Endothelial cell of umbilical vein (primary cell): ENCODE results near the gene CREB3.

Experiments
- EZH2 ChIP-seq: IDR thresholded peaks from 2 replicates; pipeline ENCODE4 v1.6.1; 2012; ENCODE audit warnings: borderline replicate concordance, low read depth, mild to moderate bottlenecking, moderate library complexity, low read length, inconsistent platforms; ENCODE audit not compliant: severe bottlenecking
- MYC ChIP-seq: IDR thresholded peaks from one replicate; pipeline ENCODE4 v1.6.1; 2011; ENCODE audit warnings: mild to moderate bottlenecking, low read depth, low read length
- POLR2AphosphoS5 ChIP-seq: IDR thresholded peaks from 2 replicates; pipeline ENCODE4 v1.6.1; 2012; ENCODE audit warnings: low read depth, mild to moderate bottlenecking, control low read depth, low read length, moderate library complexity; ENCODE audit not compliant: insufficient read depth
- TF ChIP-seq, protein P1 (sequence below), 2 donors: IDR thresholded peaks; 1 replicate in 1 of 2; 2 replicates in 1 of 2; pipeline ENCODE4 v1.5.1; 2011; ENCODE audit warnings: low read length in 2 of 2, mild to moderate bottlenecking in 2 of 2, moderate library complexity in 2 of 2, control low read depth in 1 of 2, inconsistent platforms in 1 of 2, low read depth in 1 of 2; ENCODE audit not compliant: insufficient read depth in 1 of 2; ENCODE audit errors: extremely low read depth in 1 of 2

DNA sequence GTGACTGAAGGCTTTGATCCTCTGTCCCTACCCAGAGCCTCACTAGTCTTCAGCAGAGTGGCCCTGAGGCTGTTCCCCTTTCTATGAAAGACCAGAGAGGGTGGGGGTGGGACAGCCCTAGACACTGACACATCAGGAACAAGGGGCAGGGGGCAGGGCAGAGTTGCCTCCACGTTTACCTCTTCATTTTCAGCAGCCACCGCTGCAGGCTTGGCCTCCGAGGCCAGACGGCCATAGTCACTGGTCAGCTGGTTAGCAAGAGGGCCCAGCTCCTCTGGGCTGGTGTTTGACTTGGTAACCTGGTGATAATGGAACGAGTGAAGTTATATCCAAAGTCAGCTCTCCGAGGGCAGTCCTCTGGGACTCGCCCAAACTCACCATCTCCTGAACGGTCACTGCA lies 27.1 kb upstream of the CREB3 start:
- TF ChIP-seq, protein P1, sequence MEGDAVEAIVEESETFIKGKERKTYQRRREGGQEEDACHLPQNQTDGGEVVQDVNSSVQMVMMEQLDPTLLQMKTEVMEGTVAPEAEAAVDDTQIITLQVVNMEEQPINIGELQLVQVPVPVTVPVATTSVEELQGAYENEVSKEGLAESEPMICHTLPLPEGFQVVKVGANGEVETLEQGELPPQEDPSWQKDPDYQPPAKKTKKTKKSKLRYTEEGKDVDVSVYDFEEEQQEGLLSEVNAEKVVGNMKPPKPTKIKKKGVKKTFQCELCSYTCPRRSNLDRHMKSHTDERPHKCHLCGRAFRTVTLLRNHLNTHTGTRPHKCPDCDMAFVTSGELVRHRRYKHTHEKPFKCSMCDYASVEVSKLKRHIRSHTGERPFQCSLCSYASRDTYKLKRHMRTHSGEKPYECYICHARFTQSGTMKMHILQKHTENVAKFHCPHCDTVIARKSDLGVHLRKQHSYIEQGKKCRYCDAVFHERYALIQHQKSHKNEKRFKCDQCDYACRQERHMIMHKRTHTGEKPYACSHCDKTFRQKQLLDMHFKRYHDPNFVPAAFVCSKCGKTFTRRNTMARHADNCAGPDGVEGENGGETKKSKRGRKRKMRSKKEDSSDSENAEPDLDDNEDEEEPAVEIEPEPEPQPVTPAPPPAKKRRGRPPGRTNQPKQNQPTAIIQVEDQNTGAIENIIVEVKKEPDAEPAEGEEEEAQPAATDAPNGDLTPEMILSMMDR (IDR thresholded peaks at IDR 0.05; ENCODE audit: extremely low read depth in 1 of 2, insufficient read depth in 1 of 2, low read depth in 1 of 2, low read length in 2 of 2): no peak
- TF ChIP-seq MYC (no peak), POLR2AphosphoS5 (no peak), EZH2 (no peak)
